ENCODE results near the gene PHF3.

The PHF3 gene

DNA sequence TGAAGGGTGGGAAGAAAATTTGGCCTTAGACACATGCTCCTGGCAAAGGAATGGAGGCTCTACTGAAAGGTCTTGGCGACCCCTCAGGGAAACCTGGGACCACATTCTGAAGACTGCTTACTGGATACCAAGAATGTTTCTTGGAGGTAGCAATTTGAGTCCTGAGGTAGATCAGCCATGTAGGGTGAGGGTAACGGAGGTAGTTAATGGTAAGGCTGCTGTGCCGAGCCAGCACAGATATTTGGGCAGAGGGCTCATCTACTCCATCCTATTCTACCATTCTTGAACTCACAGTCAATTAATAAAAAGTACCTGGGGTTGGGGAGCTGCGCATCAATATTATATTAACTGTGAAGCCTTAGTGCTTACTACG lies 401 bp upstream of the PHF3 start:
- Mint-ChIP-seq H3K36me3 (no peaks in the 10 kb centered on the region), H3K4me3 (peak overlapping the region; percentile 88), H3K27me3 (no peaks in the 10 kb centered on the region), H3K9me3 (ENCODE audit: low read depth) (no peaks in the 10 kb centered on the region), H3K27ac (peak overlapping the region; percentile 97), H3K4me1 (ENCODE audit: low read depth) (peaks cover 45% of the 10 kb centered on the region)

DNA sequence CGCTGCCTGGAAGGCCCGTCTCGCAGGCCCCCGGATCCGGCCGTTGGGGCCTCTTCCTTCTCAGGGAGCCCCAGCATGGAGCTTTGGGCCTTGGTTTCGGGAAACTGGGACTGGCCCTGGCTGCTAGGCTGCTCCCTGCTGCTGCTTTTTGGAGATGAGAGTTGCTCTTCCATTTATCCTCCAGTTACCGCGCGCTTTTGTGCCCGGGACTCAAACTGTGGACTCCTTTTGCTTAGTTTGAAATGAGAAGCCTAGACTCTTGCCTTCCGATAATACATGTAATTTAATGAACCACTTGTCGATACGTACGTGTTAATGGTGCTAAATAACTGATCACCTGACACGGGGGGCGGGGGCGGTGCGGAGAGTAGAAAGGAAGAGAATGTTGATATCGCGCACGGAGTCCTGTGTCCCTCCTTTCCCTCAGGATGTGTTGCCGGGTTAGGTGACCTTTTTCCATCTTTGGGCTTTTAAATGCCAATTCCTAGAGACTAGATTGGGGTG lies 968 bp downstream of the PHF3 start:
- Mint-ChIP-seq H3K9me3 (ENCODE audit: low read depth) (no peaks in the 10 kb centered on the region), H3K27ac (peak overlapping the region; percentile 98), H3K36me3 (no peaks in the 10 kb centered on the region), H3K27me3 (no peaks in the 10 kb centered on the region), H3K4me1 (ENCODE audit: low read depth) (peaks cover 56% of the 10 kb centered on the region), H3K4me3 (peak overlapping the region; percentile 97)

DNA sequence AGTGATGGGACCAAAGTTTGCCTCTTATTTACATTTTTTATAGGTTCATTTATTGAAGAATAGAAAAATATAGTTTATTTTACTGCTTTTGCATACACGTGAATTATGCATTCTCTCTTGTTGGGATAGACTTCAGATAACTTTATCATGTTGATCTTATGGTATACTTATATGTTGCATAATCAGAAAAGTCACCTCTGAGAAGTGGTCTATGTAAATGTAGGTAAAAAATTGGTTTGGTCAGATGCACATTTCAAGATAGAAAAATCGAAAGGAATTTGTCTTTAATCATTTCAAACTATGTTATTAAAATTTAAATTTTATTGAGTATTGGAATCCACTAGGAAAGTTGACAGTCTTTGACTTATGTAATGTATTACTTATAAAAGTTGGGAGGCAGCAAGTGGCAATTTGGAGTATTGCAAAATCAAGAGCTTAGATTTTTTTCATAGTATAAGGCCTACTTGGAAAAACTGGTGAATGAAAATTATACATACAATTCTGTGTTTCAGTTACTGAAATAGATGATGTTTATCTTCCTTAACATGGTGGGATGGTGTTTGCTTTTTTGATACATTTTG lies 2.4 kb downstream of the PHF3 start:
- H3K4me3 Mint-ChIP-seq = peak overlapping the region; percentile 97
- H3K36me3 Mint-ChIP-seq = no peaks in the 10 kb centered on the region
- H3K27ac Mint-ChIP-seq = peak overlapping the region; percentile 41
- peaks cover 67% of the 10 kb centered on the region for H3K4me1 Mint-ChIP-seq (ENCODE audit: low read depth)
- H3K9me3 Mint-ChIP-seq (ENCODE audit: low read depth) = no peaks in the 10 kb centered on the region
- no peaks in the 10 kb centered on the region for H3K27me3 Mint-ChIP-seq

DNA sequence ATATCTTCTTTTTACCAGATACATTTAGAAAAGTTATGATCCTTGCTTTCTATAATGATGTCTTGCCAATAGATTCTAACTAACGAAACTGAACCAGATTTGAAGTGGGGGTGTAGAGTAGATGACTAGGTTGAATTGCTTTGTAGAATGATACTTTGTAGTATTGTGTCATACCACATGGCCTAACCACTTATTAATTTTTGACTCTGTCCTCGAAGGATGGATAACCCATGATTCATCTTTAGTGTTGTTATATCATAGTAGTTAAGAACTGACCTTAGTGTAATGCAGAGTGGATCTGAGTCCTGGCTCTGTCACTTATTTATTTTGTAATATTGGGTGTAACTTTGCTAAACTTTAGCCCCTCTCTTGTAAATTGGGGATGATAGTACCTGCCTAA lies 4.5 kb downstream of the PHF3 start:
- no peaks in the 10 kb centered on the region for H3K36me3 Mint-ChIP-seq
- peaks cover 79% of the 10 kb centered on the region for H3K4me1 Mint-ChIP-seq (ENCODE audit: low read depth)
- H3K4me3 Mint-ChIP-seq = peak overlapping the region; percentile 51
- no peaks in the 10 kb centered on the region for H3K9me3 Mint-ChIP-seq (ENCODE audit: low read depth)
- H3K27ac Mint-ChIP-seq = peak overlapping the region; percentile 30
- no peaks in the 10 kb centered on the region for H3K27me3 Mint-ChIP-seq

DNA sequence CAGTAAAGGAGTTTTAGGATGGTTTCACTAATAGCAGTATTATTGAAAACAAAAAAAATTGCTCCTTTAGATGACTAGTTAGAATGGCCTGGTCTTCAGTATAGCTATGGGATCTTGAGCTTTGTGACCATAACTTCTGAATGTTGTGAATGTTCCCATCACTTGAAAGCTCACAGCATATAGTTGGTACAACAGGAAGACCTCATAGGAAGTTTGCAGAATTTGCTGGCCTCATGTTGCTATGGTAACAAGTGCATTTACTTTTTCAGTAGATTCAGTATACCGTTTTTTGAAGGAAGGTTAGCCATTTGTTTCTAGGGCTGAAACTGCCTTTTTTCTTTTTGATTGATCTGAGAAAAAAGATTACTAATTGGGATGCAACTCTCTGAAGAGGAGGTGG lies 8.3 kb downstream of the PHF3 start:
- H3K36me3 Mint-ChIP-seq = peaks cover 3% of the 10 kb centered on the region
- H3K9me3 Mint-ChIP-seq (ENCODE audit: low read depth) = no peaks in the 10 kb centered on the region
- H3K27ac Mint-ChIP-seq = peak overlapping the region; percentile 28
- H3K4me1 Mint-ChIP-seq (ENCODE audit: low read depth) = peaks cover 83% of the 10 kb centered on the region
- H3K27me3 Mint-ChIP-seq = no peaks in the 10 kb centered on the region
- H3K4me3 Mint-ChIP-seq = no peak overlapping the region

DNA sequence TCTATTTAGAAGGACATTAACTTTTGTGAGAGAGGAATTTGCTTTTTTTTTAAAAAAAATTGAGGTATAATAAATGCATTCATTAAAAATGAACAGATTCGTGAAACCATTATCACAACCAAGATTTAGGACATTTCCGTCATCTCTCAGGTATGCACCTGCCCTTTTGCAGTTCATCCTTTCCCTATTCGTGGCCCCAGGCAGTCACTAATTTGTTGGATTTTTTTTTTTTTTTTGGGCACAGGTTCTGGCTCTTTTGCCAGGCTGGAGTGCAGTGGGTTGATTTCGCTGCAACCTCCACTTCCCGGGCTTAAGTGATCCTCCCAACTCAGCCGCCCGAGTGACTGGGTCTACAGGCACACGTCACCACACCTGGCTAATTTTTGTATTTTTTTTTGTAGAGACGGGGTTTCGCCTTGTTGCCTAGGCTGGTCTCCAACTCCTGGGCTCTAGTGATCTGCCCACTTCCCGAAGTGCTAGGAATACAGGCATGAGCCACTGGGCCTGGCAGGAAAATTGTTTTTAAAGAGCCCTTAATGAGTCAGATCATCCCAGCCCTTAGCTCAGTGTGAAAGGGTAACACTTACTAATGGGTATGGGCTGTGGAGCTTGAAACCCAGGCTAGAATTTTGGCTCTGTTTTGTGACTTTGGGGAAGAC lies 9.2 kb downstream of the PHF3 start:
- peaks cover 79% of the 10 kb centered on the region for H3K4me1 Mint-ChIP-seq (ENCODE audit: low read depth)
- H3K9me3 Mint-ChIP-seq (ENCODE audit: low read depth) = no peaks in the 10 kb centered on the region
- H3K4me3 Mint-ChIP-seq = no peak overlapping the region
- H3K36me3 Mint-ChIP-seq = peaks cover 3% of the 10 kb centered on the region
- no peaks in the 10 kb centered on the region for H3K27me3 Mint-ChIP-seq
- no peak overlapping the region for H3K27ac Mint-ChIP-seq

DNA sequence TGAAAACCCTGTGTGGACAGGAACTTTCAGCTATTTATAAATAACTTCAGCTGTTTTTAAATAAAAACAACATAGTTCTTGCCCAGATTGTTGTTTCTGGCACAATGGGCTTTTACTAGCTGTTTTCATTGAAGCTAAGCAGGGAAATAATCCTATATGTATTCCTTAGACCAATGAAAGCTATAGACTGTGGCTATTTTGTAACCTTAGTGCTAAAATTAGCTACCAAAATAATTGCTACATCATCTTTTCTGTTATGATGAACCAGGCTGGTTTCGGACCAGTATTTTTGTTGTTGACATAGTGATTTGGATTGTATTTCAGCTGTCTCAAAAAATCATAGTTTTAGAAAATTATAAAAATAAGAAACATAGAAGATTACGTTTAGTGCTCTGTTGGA lies 13.7 kb downstream of the PHF3 start:
- no peaks in the 10 kb centered on the region for H3K27me3 Mint-ChIP-seq
- no peak overlapping the region for H3K27ac Mint-ChIP-seq
- no peaks in the 10 kb centered on the region for H3K9me3 Mint-ChIP-seq (ENCODE audit: low read depth)
- H3K36me3 Mint-ChIP-seq = peaks cover 6% of the 10 kb centered on the region
- H3K4me1 Mint-ChIP-seq (ENCODE audit: low read depth) = peaks cover 82% of the 10 kb centered on the region
- H3K4me3 Mint-ChIP-seq = no peak overlapping the region

DNA sequence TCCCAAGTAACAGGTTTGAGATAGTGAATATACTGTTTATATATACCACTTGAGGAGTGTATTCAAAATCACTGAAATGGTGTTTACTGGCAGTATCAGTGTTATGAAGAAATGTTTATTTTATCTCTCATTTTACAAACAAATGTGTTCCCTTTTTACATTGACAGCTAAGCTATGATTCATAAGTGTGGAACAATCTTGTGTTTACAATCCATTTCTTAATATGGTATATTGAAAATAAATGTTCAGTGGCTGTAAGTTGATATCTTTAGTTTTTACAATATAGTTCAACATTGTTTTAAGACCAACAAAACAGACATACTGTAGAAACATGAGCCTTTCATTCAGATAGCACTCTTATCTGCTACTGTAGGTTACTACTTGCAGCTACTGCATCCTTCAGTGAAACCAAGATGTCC lies 14.3 kb downstream of the PHF3 start:
- Mint-ChIP-seq H3K27ac (no peak overlapping the region), H3K4me3 (no peak overlapping the region), H3K36me3 (peaks cover 8% of the 10 kb centered on the region), H3K9me3 (ENCODE audit: low read depth) (no peaks in the 10 kb centered on the region), H3K27me3 (no peaks in the 10 kb centered on the region), H3K4me1 (ENCODE audit: low read depth) (peaks cover 82% of the 10 kb centered on the region)

DNA sequence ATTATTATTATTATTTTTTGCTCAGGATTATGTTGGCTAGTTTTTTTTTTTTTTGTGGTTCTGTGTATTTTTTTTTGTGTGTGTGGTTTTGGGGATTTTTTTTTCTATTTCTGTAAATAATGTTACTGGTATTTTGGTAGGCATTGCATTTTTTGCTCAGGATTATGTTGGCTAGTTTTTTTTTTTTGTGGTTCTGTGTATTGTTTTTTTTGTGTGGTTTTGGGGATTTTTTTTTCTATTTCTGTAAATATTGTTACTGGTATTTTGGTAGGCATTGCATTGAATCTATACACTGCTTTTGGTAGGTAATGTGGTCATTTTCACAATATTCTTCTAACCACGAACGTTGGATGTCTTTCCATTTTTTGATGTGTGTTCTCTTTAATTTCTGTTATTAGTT lies 17.4 kb downstream of the PHF3 start:
- H3K4me1 Mint-ChIP-seq (ENCODE audit: low read depth) = peaks cover 84% of the 10 kb centered on the region
- no peaks in the 10 kb centered on the region for H3K27me3 Mint-ChIP-seq
- H3K36me3 Mint-ChIP-seq = peaks cover 5% of the 10 kb centered on the region
- H3K27ac Mint-ChIP-seq = peak overlapping the region; percentile 46
- H3K4me3 Mint-ChIP-seq = peak overlapping the region; percentile 6
- no peaks in the 10 kb centered on the region for H3K9me3 Mint-ChIP-seq (ENCODE audit: low read depth)

DNA sequence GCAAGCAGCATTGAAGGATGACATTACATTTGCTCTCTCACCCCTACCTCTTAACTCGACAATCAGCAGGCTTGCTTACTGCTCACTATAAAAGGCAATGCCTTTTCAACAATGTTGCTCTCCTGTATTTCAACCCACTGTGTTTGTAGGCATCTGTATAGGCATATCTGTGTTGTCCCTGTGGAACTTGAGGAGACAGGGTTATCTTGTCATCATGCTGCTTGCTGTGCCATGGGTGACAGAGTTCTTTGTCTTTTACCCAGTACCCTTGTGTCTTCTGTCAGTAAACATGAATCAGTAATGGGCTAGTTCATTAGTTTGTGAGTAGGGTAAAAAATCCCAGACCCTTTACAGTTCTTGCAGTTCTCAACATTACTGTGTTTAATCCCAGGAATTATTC lies 25.2 kb downstream of the PHF3 start:
- no peaks in the 10 kb centered on the region for H3K36me3 Mint-ChIP-seq
- H3K9me3 Mint-ChIP-seq (ENCODE audit: low read depth) = no peaks in the 10 kb centered on the region
- peak overlapping the region; percentile 62 for H3K27ac Mint-ChIP-seq
- peaks cover 90% of the 10 kb centered on the region for H3K4me1 Mint-ChIP-seq (ENCODE audit: low read depth)
- H3K4me3 Mint-ChIP-seq = no peak overlapping the region
- no peaks in the 10 kb centered on the region for H3K27me3 Mint-ChIP-seq

DNA sequence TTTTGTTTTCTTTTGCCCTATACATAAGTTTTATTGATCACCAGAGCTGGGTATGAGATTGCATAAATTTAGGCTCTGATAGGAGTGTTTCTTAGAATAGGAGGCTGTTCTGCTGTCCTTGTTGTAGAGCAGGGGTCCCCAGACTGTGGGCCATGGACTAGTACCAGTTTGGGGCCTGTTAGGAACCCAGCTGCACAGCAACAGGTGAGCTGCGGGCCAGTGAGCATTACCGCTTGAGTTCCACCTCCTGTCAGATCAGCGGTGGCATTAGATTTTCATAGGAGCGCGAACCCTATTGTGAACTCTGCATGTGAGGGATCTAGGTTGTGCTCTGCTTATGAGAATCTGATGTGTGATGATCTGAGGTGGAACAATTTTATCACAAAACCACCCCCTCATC lies 26.2 kb downstream of the PHF3 start:
- peaks cover 85% of the 10 kb centered on the region for H3K4me1 Mint-ChIP-seq (ENCODE audit: low read depth)
- H3K27ac Mint-ChIP-seq = no peak overlapping the region
- no peaks in the 10 kb centered on the region for H3K9me3 Mint-ChIP-seq (ENCODE audit: low read depth)
- H3K27me3 Mint-ChIP-seq = no peaks in the 10 kb centered on the region
- no peaks in the 10 kb centered on the region for H3K36me3 Mint-ChIP-seq
- no peak overlapping the region for H3K4me3 Mint-ChIP-seq

DNA sequence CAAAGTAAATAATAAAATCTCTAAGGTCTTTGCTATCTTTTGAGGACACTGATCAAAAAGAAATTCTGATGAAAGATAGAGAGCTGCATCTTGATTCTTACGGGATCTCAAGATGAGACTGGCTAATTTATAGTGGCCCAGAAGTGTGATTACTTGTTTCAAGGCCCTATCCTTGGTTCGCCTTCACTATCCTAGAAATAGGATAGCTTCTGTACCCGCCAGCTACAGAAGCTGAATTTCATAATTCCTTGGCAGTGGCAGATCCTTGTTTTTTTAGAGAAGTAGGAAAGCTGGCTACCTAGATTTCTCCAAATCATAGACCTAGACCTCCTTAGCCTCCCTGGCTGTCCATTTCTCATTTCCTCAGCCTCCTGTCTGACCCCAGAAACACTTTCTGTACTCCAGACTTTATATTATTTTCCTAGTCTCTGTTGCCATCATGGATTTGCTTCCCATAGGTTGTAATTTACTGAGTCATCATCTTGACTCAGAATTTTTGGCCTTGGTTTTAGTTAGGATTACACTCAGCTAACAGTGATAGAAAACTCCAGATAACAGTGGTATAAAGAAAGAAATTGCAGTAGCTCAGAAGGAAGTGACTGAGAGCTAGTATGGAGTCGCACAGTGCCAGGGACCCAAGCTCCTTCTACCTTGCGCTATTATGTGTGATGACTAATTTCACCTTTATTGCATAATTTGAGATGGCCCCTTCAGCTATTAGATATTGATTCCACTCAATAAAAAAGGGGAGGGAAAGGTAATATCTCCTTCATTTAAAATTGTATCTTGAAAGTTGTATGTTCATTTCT lies 27.7 kb downstream of the PHF3 start:
- Mint-ChIP-seq H3K27me3 (no peaks in the 10 kb centered on the region), H3K9me3 (ENCODE audit: low read depth) (no peaks in the 10 kb centered on the region), H3K4me1 (ENCODE audit: low read depth) (peaks cover 82% of the 10 kb centered on the region), H3K27ac (no peak overlapping the region), H3K4me3 (no peak overlapping the region), H3K36me3 (peaks cover 2% of the 10 kb centered on the region)

DNA sequence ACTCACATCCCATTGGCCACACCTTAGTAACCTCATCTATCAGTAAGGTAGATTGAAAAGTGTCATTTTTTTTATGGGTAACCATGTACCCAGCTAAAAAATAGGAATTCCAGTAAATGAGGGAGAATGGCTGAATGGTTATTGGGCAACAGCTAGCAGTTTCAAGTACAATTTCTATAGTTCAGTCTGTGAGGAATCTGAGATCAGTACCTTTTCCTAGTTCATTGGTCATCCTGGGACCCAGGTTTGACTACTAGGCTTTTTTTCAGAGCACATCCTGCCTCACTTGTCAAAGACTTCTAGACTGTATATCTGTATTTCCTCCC lies 28.3 kb downstream of the PHF3 start:
- no peak overlapping the region for H3K4me3 Mint-ChIP-seq
- H3K9me3 Mint-ChIP-seq (ENCODE audit: low read depth) = no peaks in the 10 kb centered on the region
- peaks cover 2% of the 10 kb centered on the region for H3K36me3 Mint-ChIP-seq
- no peaks in the 10 kb centered on the region for H3K27me3 Mint-ChIP-seq
- no peak overlapping the region for H3K27ac Mint-ChIP-seq
- H3K4me1 Mint-ChIP-seq (ENCODE audit: low read depth) = peaks cover 81% of the 10 kb centered on the region

DNA sequence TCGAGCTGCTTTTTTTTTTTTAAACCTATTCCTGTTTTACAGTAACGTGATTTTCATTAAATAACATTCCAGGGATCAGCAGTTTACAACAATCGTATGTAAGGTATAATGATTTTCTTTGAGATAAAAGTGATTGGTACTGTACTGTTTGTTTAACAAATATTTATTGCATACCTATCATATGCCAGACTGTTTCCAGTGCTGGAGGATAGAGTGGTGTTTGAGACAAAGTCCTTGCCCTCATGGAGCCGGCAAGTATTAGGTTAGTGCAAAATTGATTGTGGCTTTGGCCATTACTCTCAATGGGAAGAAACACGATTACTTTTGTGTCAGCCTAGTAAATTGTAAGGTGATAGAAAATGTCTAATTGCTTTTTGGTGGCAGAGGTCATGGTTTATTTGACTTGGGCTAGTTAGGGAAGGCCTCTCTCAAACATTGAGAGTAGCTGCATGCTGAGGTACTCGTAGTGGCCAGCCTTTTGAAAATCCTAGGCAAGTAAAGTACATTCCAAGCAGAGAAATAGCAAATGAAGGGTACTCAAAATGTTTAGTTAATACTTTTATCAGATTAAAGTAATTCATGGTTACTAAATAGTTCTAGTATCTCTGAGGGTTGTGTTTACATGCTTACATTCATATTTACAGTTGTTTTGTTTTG lies 35.6 kb downstream of the PHF3 start:
- no peaks in the 10 kb centered on the region for H3K27me3 Mint-ChIP-seq
- no peaks in the 10 kb centered on the region for H3K9me3 Mint-ChIP-seq (ENCODE audit: low read depth)
- no peak overlapping the region for H3K4me3 Mint-ChIP-seq
- H3K27ac Mint-ChIP-seq = no peak overlapping the region
- peaks cover 5% of the 10 kb centered on the region for H3K36me3 Mint-ChIP-seq
- peaks cover 57% of the 10 kb centered on the region for H3K4me1 Mint-ChIP-seq (ENCODE audit: low read depth)

DNA sequence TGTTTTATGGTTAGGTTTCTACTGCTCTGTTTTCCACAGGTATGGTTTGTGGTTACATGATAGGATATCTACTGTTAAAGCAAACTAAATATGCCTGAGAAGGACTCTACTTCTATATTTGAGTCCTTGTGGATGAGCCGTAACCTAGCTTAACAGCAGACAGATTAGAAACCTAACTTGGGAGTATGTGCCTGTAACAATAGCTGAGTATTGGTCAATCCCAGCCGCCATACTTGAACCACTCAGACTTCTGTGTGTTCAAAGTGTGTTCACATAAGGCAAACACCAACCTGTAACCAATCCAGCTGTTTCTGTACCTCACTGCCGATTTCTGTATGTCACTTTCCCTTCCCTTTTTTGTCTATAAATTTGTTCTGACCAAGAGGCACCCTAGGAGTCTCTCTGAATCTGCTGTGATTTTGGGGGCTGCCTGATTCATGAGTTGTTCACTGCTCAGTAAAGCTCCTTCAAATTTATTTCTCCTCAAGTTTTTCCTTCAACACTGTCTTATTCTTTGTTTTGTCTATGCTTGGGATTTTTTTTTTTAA lies 37.1 kb downstream of the PHF3 start:
- H3K36me3 Mint-ChIP-seq = peaks cover 4% of the 10 kb centered on the region
- H3K4me3 Mint-ChIP-seq = no peak overlapping the region
- no peaks in the 10 kb centered on the region for H3K9me3 Mint-ChIP-seq (ENCODE audit: low read depth)
- H3K4me1 Mint-ChIP-seq (ENCODE audit: low read depth) = peaks cover 49% of the 10 kb centered on the region
- H3K27me3 Mint-ChIP-seq = no peaks in the 10 kb centered on the region
- no peak overlapping the region for H3K27ac Mint-ChIP-seq
